SK-N-MC (cell line): Measurements from ENCODE around the gene MAPK13.
"Not testable (repeated sequence)": the region's sequence is repeated elsewhere in the genome, so short reads cannot be mapped to it uniquely, and the experiment has no call there.

ENCODE experiments used
- DNase-seq: peaks from one replicate; pipeline ENCODE4 v3.0.0-alpha.2; 2011; ENCODE audit warnings: low read depth, low spot score
- H3K27ac ChIP-seq: fragments of 200-600 bp; sonication (generic); 2 replicates; pipeline ENCODE4 v1.5.1; 2016; ENCODE audit warnings: mixed run types
- H3K36me3 ChIP-seq: fragments of 200-600 bp; sonication (generic); 2 replicates; pipeline ENCODE4 v1.6.1; 2017; ENCODE audit warnings: antibody characterized with exemption, low read length, mixed read lengths; ENCODE audit not compliant: insufficient read depth
- H3K4me3 ChIP-seq: fragments of 200-600 bp; sonication (generic); 2 replicates; pipeline ENCODE4 v1.5.1; 2016
- H3K9ac ChIP-seq: fragments of 200-600 bp; sonication (generic); 2 replicates; pipeline ENCODE4 v1.8.0; 2017; ENCODE audit warnings: mixed run types, mixed read lengths; ENCODE audit not compliant: insufficient read length
- H3K9me3 ChIP-seq: fragments of 200-600 bp; sonication (generic); 2 replicates; pipeline ENCODE4 v1.6.1; 2017; ENCODE audit warnings: low read depth, mild to moderate bottlenecking, antibody characterized with exemption, low read length, moderate library complexity, mixed read lengths
- EZH2 ChIP-seq: fragments of 200-600 bp; sonication (generic); IDR thresholded peaks from one replicate; pipeline ENCODE4 v1.6.1; 2017; ENCODE audit warnings: antibody characterized with exemption
- FOXP2 ChIP-seq: optimal IDR thresholded peaks from 2 replicates; pipeline ENCODE3; 2011; ENCODE audit warnings: mild to moderate bottlenecking, moderate library complexity; ENCODE audit not compliant: insufficient read depth; ENCODE audit errors: extremely low read length, control extremely low read depth
- POLR2AphosphoS5 ChIP-seq: IDR thresholded peaks from 2 replicates; pipeline ENCODE4 v1.6.1; 2012; ENCODE audit warnings: mild to moderate bottlenecking, low read depth, low read length, borderline replicate concordance

Gene MAPK13

GRCh38 chr6:36128793-36129192 is 1.5 kb upstream of the MAPK13 start:
- TF ChIP-seq POLR2AphosphoS5 (no peak), EZH2 (no peak), FOXP2 (no peak)
- no peak overlapping the region for H3K27ac ChIP-seq
- H3K9me3 ChIP-seq = no peaks in the 10 kb centered on the region
- no peak overlapping the region for H3K9ac ChIP-seq
- no peak for DNase-seq
- H3K4me3 ChIP-seq = no peak overlapping the region
- H3K36me3 ChIP-seq = no peaks in the 10 kb centered on the region

- DNase-seq, H3K36me3 ChIP-seq, H3K9ac ChIP-seq, H3K9me3 ChIP-seq, H3K27ac ChIP-seq, H3K4me3 ChIP-seq: not testable (repeated sequence)
Measured at GRCh38 chr6:36129334-36129733, 979 bp upstream of the MAPK13 start.

- Histone ChIP-seq H3K36me3 (no peaks in the 10 kb centered on the region), H3K9me3 (no peaks in the 10 kb centered on the region), H3K9ac (no peak overlapping the region), H3K27ac (no peak overlapping the region), H3K4me3 (no peak overlapping the region)
- no peak for DNase-seq
- no peak for TF ChIP-seq EZH2
- TF ChIP-seq POLR2AphosphoS5 = no peak
- TF ChIP-seq FOXP2 = no peak
Measured at GRCh38 chr6:36130667-36131510, 576 bp downstream of the MAPK13 start.

GRCh38 chr6:36131511-36132245 is 1.4 kb downstream of the MAPK13 start:
- no peak overlapping the region for H3K27ac ChIP-seq
- TF ChIP-seq FOXP2 (no peak), POLR2AphosphoS5 (no peak), EZH2 (no peak)
- H3K9ac ChIP-seq = no peak overlapping the region
- no peaks in the 10 kb centered on the region for H3K36me3 ChIP-seq
- no peaks in the 10 kb centered on the region for H3K9me3 ChIP-seq
- no peak for DNase-seq
- no peak overlapping the region for H3K4me3 ChIP-seq

GRCh38 chr6:36132246-36132895 is 2.1 kb downstream of the MAPK13 start:
- Histone ChIP-seq H3K9ac (no peak overlapping the region), H3K27ac (no peak overlapping the region), H3K9me3 (no peaks in the 10 kb centered on the region), H3K4me3 (no peak overlapping the region), H3K36me3 (no peaks in the 10 kb centered on the region)
- no peak for DNase-seq
- TF ChIP-seq POLR2AphosphoS5 (no peak), FOXP2 (no peak), EZH2 (no peak)

GRCh38 chr6:36133148-36133547 is 2.8 kb downstream of the MAPK13 start:
- TF ChIP-seq POLR2AphosphoS5 (no peak), EZH2 (no peak), FOXP2 (no peak)
- no peak overlapping the region for H3K9ac ChIP-seq

GRCh38 chr6:36133912-36134311 is 3.6 kb downstream of the MAPK13 start:
- TF ChIP-seq POLR2AphosphoS5 = no peak
- Histone ChIP-seq H3K36me3 (no peaks in the 10 kb centered on the region), H3K27ac (no peak overlapping the region), H3K4me3 (no peak overlapping the region), H3K9ac (no peak overlapping the region), H3K9me3 (no peaks in the 10 kb centered on the region)
- DNase-seq = no peak

More at GRCh38 chr6:36133148-36133547, 2.8 kb downstream of the MAPK13 start:
- Histone ChIP-seq H3K36me3 (no peaks in the 10 kb centered on the region), H3K27ac (no peak overlapping the region), H3K9me3 (no peaks in the 10 kb centered on the region), H3K4me3 (no peak overlapping the region)
- DNase-seq = no peak

- H3K36me3 ChIP-seq = no peaks in the 10 kb centered on the region
- no peak overlapping the region for H3K27ac ChIP-seq
- H3K9me3 ChIP-seq = no peaks in the 10 kb centered on the region
- no peak overlapping the region for H3K4me3 ChIP-seq
- DNase-seq = no peak
- H3K9ac ChIP-seq = no peak overlapping the region
- TF ChIP-seq POLR2AphosphoS5 (no peak), EZH2 (no peak), FOXP2 (no peak)
Measured at GRCh38 chr6:36135053-36135731, 4.9 kb downstream of the MAPK13 start.
